Measurements from ENCODE around the gene ZKSCAN8.

The ZKSCAN8 gene

GRCh38 chr6:28136585-28137504 is 4.8 kb upstream of the ZKSCAN8 start:
- Histone ChIP-seq H3K27ac (peak overlapping the region; percentile 10 to 97 (median 91)), H3K4me3 (peak overlapping the region; percentile 60 to 89 (median 84))

- peak overlapping the region in 20 of 21 experiments; percentile 78 to 97 (median 92) for H3K27ac ChIP-seq
- H3K4me3 ChIP-seq, result peak overlapping the region; percentile 60 to 89 (median 84)
These were observed 4.1 kb upstream of the ZKSCAN8 start for GRCh38 chr6:28137505-28137981.

GRCh38 chr6:28139860-28140543 is 1.7 kb upstream of the ZKSCAN8 start:
- no peak overlapping the region for H3K27ac ChIP-seq
- peak overlapping the region in 3 of 7 experiments; percentile 4 to 20 (median 4) for H3K4me3 ChIP-seq

GRCh38 chr6:28140616-28141015 is 1.1 kb upstream of the ZKSCAN8 start:
- no peak overlapping the region for H3K27ac ChIP-seq
- H3K4me3 ChIP-seq, result peak overlapping the region in 2 of 7 experiments; percentile 4 to 20

- H3K27ac ChIP-seq, result peak overlapping the region in 11 of 21 experiments; percentile 48 to 87 (median 77)
These were observed 763 bp downstream of the ZKSCAN8 start for GRCh38 chr6:28142446-28142845.

GRCh38 chr6:28145231-28145630 is 3.5 kb downstream of the ZKSCAN8 start:
- no peak overlapping the region for H3K27ac ChIP-seq
- no peak overlapping the region for H3K4me3 ChIP-seq

More at GRCh38 chr6:28142446-28142845, 763 bp downstream of the ZKSCAN8 start:
- H3K4me3 ChIP-seq, result peak overlapping the region; percentile 50 to 87 (median 74)

GRCh38 chr6:28152531-28152930 is 10.8 kb downstream of the ZKSCAN8 start:
- H3K27ac ChIP-seq, result no peak overlapping the region
- no peak overlapping the region for H3K4me3 ChIP-seq

- no peak overlapping the region for H3K27ac ChIP-seq
- H3K4me3 ChIP-seq, result no peak overlapping the region
These were observed 11.9 kb downstream of the ZKSCAN8 start for GRCh38 chr6:28153546-28153945.

- no peak overlapping the region for H3K27ac ChIP-seq
- no peak overlapping the region for H3K4me3 ChIP-seq
These were observed 12.7 kb downstream of the ZKSCAN8 start for GRCh38 chr6:28154357-28154756.

GRCh38 chr6:28158318-28158717 is 16.6 kb downstream of the ZKSCAN8 start:
- H3K4me3 ChIP-seq, result no peak overlapping the region
- no peak overlapping the region for H3K27ac ChIP-seq

GRCh38 chr6:28159029-28159607 is 17.4 kb downstream of the ZKSCAN8 start:
- H3K27ac ChIP-seq, result no peak overlapping the region
- no peak overlapping the region for H3K4me3 ChIP-seq

- Histone ChIP-seq H3K4me3 (no peak overlapping the region), H3K27ac (no peak overlapping the region)
These were observed 18.6 kb downstream of the ZKSCAN8 start for GRCh38 chr6:28160233-28160632.

GRCh38 chr6:28161410-28162079 is 19.9 kb downstream of the ZKSCAN8 start:
- Histone ChIP-seq H3K27ac (peak overlapping the region in 4 of 21 experiments; percentile 1 to 28 (median 8)), H3K4me3 (peak overlapping the region; percentile 16 to 42 (median 26))

GRCh38 chr6:28165563-28165962 is 23.9 kb downstream of the ZKSCAN8 start:
- Histone ChIP-seq H3K4me3 (no peak overlapping the region), H3K27ac (no peak overlapping the region)

- no peak overlapping the region for H3K4me3 ChIP-seq
These were observed 25.4 kb downstream of the ZKSCAN8 start for GRCh38 chr6:28167068-28167467.

GRCh38 chr6:28167926-28168325 is 26.2 kb downstream of the ZKSCAN8 start:
- H3K4me3 ChIP-seq, result no peak overlapping the region

More at GRCh38 chr6:28167068-28167467, 25.4 kb downstream of the ZKSCAN8 start:
- no peak overlapping the region for H3K27ac ChIP-seq

GRCh38 chr6:28171271-28171670 is 29.6 kb downstream of the ZKSCAN8 start:
- no peak overlapping the region for H3K27ac ChIP-seq
- no peak overlapping the region for H3K4me3 ChIP-seq

More at GRCh38 chr6:28167926-28168325, 26.2 kb downstream of the ZKSCAN8 start:
- H3K27ac ChIP-seq, result no peak overlapping the region

GRCh38 chr6:28172006-28172405 is 30.3 kb downstream of the ZKSCAN8 start:
- Histone ChIP-seq H3K4me3 (no peak overlapping the region), H3K27ac (no peak overlapping the region)

- Histone ChIP-seq H3K27ac (no peak overlapping the region), H3K4me3 (no peak overlapping the region)
These were observed 34.7 kb downstream of the ZKSCAN8 start for GRCh38 chr6:28176373-28176772.
